SJSA1 (cell line): Measurements from ENCODE around the gene ITPR2. TPM values are rescaled to one million over a fixed set of nuclear protein-coding genes. Genes with fewer than 3 reads are reported as not detected.
"Not testable (repeated sequence)": the region's sequence is repeated elsewhere in the genome, so short reads cannot be mapped to it uniquely, and the experiment has no call there.

Source experiments
- DNase-seq, 2 experiments: peaks; one replicate each; pipeline ENCODE4 v3.0.0-alpha.2; 2015 to 2020; ENCODE audit warnings: low spot score in 2 of 2, low read depth in 1 of 2
- H3K27ac ChIP-seq: fragments of 250-450 bp; sonication (Bioruptor Pico); 2 replicates; pipeline ENCODE4 v1.5.1; 2020; ENCODE audit warnings: mild to moderate bottlenecking, moderate library complexity
- H3K27me3 ChIP-seq: fragments of 250-450 bp; sonication (Bioruptor Pico); replicated peaks from 2 replicates; pipeline ENCODE4 v1.5.1; 2020; ENCODE audit warnings: mild to moderate bottlenecking, moderate library complexity
- H3K36me3 ChIP-seq: fragments of 250-450 bp; sonication (Bioruptor Pico); 2 replicates; pipeline ENCODE4 v1.5.1; 2020; ENCODE audit warnings: mild to moderate bottlenecking
- H3K4me1 ChIP-seq: fragments of 250-450 bp; sonication (Bioruptor Pico); replicated peaks from 2 replicates; pipeline ENCODE4 v1.6.1; 2021; ENCODE audit warnings: mild to moderate bottlenecking
- H3K4me3 ChIP-seq: fragments of 250-450 bp; sonication (Bioruptor Pico); 2 replicates; pipeline ENCODE4 v1.5.1; 2020; ENCODE audit warnings: mild to moderate bottlenecking
- H3K9me3 ChIP-seq: fragments of 250-450 bp; sonication (Bioruptor Pico); replicated peaks from 2 replicates; pipeline ENCODE4 v1.5.1; 2020; ENCODE audit warnings: mild to moderate bottlenecking
- total RNA-seq: library from RNA; depleted of rRNA; stranded (reverse); fragments of >200 nt; shearing (Covaris generic); gene quantifications from 2 replicates; pipeline ENCODE4 v1.2.3, GENCODE V29; 2014

Gene ITPR2
- total RNA-seq, 1 experiment from 2014 or later = 82.3 TPM

DNA sequence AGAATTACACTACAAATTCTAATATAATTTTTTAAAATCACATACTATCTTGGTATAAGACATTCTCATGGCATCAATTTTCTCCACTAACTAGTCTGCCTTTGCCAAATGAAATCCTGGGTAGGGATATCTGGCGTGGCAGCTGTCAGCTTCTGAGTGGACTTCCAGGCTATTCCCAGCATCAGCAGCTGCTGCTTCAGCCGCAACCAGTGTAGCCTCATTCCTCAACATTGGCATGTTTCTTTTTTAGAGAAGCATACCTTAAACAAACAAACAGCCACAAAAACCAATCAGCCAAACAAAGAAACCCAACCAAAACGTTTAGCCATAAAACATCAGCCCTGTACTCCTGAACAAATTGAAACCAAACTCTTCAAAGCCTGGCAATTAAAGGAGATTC is 401.8 kb downstream of the ITPR2 start:
- no peaks in the 10 kb centered on the region for H3K9me3 ChIP-seq
- peak in 1 of 2 experiments; percentile 20 for DNase-seq

GRCh38 chr12:26430596-26430995 is 402.4 kb downstream of the ITPR2 start:
- not testable (repeated sequence) for H3K27ac ChIP-seq, H3K4me3 ChIP-seq, H3K27me3 ChIP-seq, H3K9me3 ChIP-seq, DNase-seq
- peaks cover 32% of the 10 kb centered on the region for H3K36me3 ChIP-seq
- H3K4me1 ChIP-seq = peaks cover 26% of the 10 kb centered on the region

More for the DNA sequence above, 401.8 kb downstream of the ITPR2 start:
- H3K4me1 ChIP-seq = peaks cover 20% of the 10 kb centered on the region
- no peak overlapping the region for H3K4me3 ChIP-seq
- H3K27me3 ChIP-seq = no peaks in the 10 kb centered on the region
- H3K27ac ChIP-seq = no peak overlapping the region
- peaks cover 29% of the 10 kb centered on the region for H3K36me3 ChIP-seq

- Histone ChIP-seq H3K27me3 (no peaks in the 10 kb centered on the region), H3K9me3 (no peaks in the 10 kb centered on the region), H3K4me3 (no peak overlapping the region), H3K36me3 (peaks cover 21% of the 10 kb centered on the region), H3K4me1 (peaks cover 26% of the 10 kb centered on the region), H3K27ac (no peak overlapping the region)
- no peak for DNase-seq
Measured at GRCh38 chr12:26429070-26429691, 403.8 kb downstream of the ITPR2 start.

- H3K4me1 ChIP-seq = peaks cover 26% of the 10 kb centered on the region
- no peak for DNase-seq
- H3K36me3 ChIP-seq = peaks cover 19% of the 10 kb centered on the region
- H3K4me3 ChIP-seq = no peak overlapping the region
- no peak overlapping the region for H3K27ac ChIP-seq
- H3K27me3 ChIP-seq = no peaks in the 10 kb centered on the region
- no peaks in the 10 kb centered on the region for H3K9me3 ChIP-seq
Measured at GRCh38 chr12:26428420-26428819, 404.6 kb downstream of the ITPR2 start.

GRCh38 chr12:26426652-26427051 is 406.3 kb downstream of the ITPR2 start:
- Histone ChIP-seq H3K4me3 (no peak overlapping the region), H3K36me3 (peaks cover 13% of the 10 kb centered on the region), H3K27me3 (no peaks in the 10 kb centered on the region), H3K4me1 (peaks cover 25% of the 10 kb centered on the region), H3K9me3 (no peaks in the 10 kb centered on the region), H3K27ac (no peak overlapping the region)
- DNase-seq = no peak

DNA sequence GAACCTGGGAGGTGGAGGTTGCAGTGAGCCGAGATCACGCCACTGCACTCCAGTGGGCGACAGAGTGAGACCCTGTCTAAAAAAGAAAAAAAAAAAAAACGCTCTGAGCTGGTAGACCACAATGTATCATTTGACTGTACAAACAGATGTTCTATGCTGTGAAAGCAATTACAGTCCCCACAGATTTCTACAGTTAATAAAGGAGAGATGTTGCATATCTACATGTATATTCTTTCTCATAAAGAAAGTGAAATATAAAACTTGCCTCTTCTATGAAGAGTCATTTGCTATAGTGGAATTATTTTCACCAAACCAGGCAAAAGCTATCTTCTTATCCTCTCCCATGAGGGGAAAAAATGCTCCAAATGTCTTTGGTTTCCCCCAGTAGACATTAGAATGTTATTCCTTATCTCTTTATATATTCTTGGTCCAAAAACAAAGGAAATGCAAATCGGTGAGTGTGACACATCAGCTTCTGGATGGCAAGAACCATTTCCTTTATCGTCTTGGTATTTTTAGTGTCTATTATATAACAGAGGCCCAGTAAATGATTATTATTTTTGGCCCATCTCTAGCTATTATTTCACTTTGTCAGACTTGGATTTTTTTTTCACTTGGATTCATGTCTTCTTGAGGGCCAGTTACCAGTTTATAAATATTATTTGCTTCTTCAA is 407.3 kb downstream of the ITPR2 start:
- peaks cover 13% of the 10 kb centered on the region for H3K36me3 ChIP-seq
- no peak overlapping the region for H3K27ac ChIP-seq
- no peak overlapping the region for H3K4me3 ChIP-seq
- peak in 1 of 2 experiments; percentile 11 for DNase-seq
- no peaks in the 10 kb centered on the region for H3K9me3 ChIP-seq
- no peaks in the 10 kb centered on the region for H3K27me3 ChIP-seq
- H3K4me1 ChIP-seq = peaks cover 18% of the 10 kb centered on the region

GRCh38 chr12:26422839-26423398 is 410.1 kb downstream of the ITPR2 start:
- no peak for DNase-seq
- H3K27ac ChIP-seq = no peak overlapping the region
- H3K9me3 ChIP-seq = no peaks in the 10 kb centered on the region
- H3K4me3 ChIP-seq = no peak overlapping the region
- no peaks in the 10 kb centered on the region for H3K27me3 ChIP-seq
- H3K36me3 ChIP-seq = peaks cover 18% of the 10 kb centered on the region
- H3K4me1 ChIP-seq = peaks cover 8% of the 10 kb centered on the region

DNA sequence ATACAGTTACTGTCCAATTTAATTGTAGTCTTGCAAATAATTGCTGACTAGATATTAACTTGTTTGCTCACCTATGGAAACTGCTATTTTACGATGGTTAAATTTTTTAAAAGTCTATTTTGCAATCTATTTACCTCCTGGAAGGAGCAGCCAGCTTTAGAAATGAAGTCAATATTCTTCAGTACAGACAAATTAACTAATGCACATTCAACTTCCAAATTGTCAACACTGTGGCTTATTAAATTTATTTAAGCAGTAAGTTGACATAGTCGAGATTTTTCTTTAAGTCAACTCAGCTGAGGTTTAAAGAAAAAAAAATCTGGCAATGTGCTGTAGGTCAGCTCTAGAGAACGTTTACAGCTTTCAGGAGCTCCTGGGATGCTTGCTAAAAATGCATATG is 416.4 kb downstream of the ITPR2 start:
- no peak overlapping the region for H3K4me3 ChIP-seq
- no peaks in the 10 kb centered on the region for H3K4me1 ChIP-seq
- no peak for DNase-seq

GRCh38 chr12:26410689-26411088 is 422.3 kb downstream of the ITPR2 start:
- Histone ChIP-seq H3K9me3 (no peaks in the 10 kb centered on the region), H3K4me3 (no peak overlapping the region), H3K27me3 (no peaks in the 10 kb centered on the region)

More for the DNA sequence above, 416.4 kb downstream of the ITPR2 start:
- no peaks in the 10 kb centered on the region for H3K27me3 ChIP-seq
- H3K36me3 ChIP-seq = peaks cover 29% of the 10 kb centered on the region
- H3K27ac ChIP-seq = no peak overlapping the region
- H3K9me3 ChIP-seq = no peaks in the 10 kb centered on the region

DNA sequence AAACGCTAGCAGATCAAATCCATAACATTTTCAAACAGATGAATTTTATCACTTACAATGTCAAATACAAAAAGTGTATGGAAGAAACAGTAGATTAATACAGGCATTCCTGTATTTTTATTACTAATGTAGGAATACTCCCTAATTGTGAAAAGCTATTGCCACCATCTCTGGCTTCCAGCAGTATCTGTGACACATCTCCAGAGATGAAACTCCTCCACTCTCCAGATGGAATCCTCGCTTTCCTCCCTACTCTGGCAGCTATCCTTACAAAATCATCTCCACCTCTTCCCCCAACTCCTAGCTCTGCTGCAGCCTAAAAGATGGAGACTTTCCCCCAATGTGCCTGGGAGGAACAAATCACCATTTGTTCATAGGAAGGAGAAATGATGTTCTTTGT is 426.2 kb downstream of the ITPR2 start:
- Histone ChIP-seq H3K36me3 (peaks cover 36% of the 10 kb centered on the region), H3K4me3 (no peak overlapping the region), H3K27me3 (no peaks in the 10 kb centered on the region), H3K4me1 (no peaks in the 10 kb centered on the region), H3K9me3 (no peaks in the 10 kb centered on the region), H3K27ac (no peak overlapping the region)
- DNase-seq = no peak

More at GRCh38 chr12:26410689-26411088, 422.3 kb downstream of the ITPR2 start:
- Histone ChIP-seq H3K27ac (no peak overlapping the region), H3K36me3 (peaks cover 31% of the 10 kb centered on the region), H3K4me1 (no peaks in the 10 kb centered on the region)
- DNase-seq = no peak

GRCh38 chr12:26406391-26406790 is 426.6 kb downstream of the ITPR2 start:
- no peaks in the 10 kb centered on the region for H3K9me3 ChIP-seq
- no peak for DNase-seq
- no peaks in the 10 kb centered on the region for H3K27me3 ChIP-seq
- no peaks in the 10 kb centered on the region for H3K4me1 ChIP-seq
- no peak overlapping the region for H3K27ac ChIP-seq
- H3K4me3 ChIP-seq = no peak overlapping the region
- H3K36me3 ChIP-seq = peaks cover 36% of the 10 kb centered on the region

- no peaks in the 10 kb centered on the region for H3K9me3 ChIP-seq
- H3K36me3 ChIP-seq = peaks cover 29% of the 10 kb centered on the region
- H3K4me1 ChIP-seq = no peaks in the 10 kb centered on the region
- no peak for DNase-seq
- H3K27ac ChIP-seq = no peak overlapping the region
- no peaks in the 10 kb centered on the region for H3K27me3 ChIP-seq
- no peak overlapping the region for H3K4me3 ChIP-seq
Measured at GRCh38 chr12:26403601-26404000, 429.4 kb downstream of the ITPR2 start.

DNA sequence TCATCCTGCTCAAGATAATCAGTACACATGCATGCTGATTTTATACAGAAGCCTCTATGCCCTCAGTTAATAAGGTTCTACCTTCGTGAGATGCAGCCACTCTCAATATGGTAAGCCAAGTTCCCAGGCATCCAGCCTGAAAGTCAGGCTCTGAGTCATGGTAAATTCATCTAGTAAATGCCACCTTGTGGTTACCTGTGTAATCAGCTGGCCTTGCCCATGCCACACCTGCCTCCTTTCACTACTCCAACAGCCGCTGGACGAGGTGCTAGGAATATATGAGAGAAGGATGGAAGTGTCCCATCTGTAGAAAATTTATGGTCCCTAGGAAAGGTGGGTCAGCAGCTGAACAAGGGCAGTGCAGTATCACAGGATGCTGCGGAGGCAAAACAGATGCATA is 430.3 kb downstream of the ITPR2 start:
- H3K4me3 ChIP-seq = no peak overlapping the region
- DNase-seq = no peak
- no peaks in the 10 kb centered on the region for H3K27me3 ChIP-seq
- no peak overlapping the region for H3K27ac ChIP-seq
- no peaks in the 10 kb centered on the region for H3K4me1 ChIP-seq
- H3K9me3 ChIP-seq = no peaks in the 10 kb centered on the region
- H3K36me3 ChIP-seq = peaks cover 33% of the 10 kb centered on the region

DNA sequence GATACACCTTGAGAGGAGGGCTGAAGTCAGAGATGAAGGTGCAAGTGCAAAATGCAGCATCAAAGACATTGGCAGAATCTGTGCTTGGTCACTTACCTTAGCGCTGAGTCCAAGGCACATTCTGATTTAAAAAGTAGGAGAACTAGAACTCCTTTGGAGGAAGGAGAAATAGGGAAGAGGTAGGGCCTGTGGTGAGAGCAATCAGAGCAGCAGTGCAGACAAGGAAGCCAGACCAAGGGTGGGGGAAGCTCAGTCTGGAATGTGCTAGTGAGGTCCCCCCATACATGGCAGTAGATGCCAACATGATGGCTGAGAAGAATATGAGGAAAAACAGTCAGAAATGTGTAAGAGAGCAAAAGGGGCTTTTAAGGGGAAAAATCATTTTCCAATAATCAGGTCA is 431.1 kb downstream of the ITPR2 start:
- Histone ChIP-seq H3K4me1 (no peaks in the 10 kb centered on the region), H3K9me3 (no peaks in the 10 kb centered on the region), H3K4me3 (no peak overlapping the region), H3K36me3 (peaks cover 30% of the 10 kb centered on the region), H3K27me3 (no peaks in the 10 kb centered on the region), H3K27ac (no peak overlapping the region)
- no peak for DNase-seq
